ENCODE measurements around the gene ADORA2B. TPM values are rescaled to one million over a fixed set of nuclear protein-coding genes. Genes with fewer than 3 reads are reported as not detected.

ADORA2B gene
- polyA plus RNA-seq, 1 of the 3 experiments (the other 2 are of a cell fraction) = 12.6 TPM

- no peak for TF ChIP-seq PBX3 (IDR thresholded peaks at IDR 0.05)
- TF ChIP-seq RAD21 (IDR thresholded peaks at IDR 0.05; ENCODE audit: low read length) = no peak
- no peak for TF ChIP-seq EP300 (IDR thresholded peaks at IDR 0.05; ENCODE audit: borderline replicate concordance in 1 of 2, low read depth in 1 of 2, low read length in 1 of 2)
Observed at GRCh38 chr17:15973016-15973415, 28.1 kb downstream of the ADORA2B start (continued).

DNA sequence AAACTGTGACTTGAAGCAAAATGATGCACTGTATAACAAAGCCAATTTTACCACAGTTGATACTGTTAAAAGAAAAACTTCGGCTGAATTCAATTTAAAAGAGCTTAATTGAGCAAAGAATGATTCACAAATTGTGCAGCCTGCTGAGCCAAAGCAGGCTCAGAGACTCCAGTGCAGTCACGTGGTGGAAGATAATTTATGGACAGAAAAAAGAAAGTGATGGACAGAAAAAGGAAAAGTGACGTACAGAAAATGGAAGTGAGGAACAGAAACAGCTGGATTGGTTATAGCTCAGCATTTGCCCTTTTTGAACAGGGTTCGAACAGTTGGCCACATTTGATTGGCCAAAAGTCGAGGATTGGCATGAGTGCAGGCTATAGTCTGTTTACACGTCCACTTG lies 28.9 kb downstream of the ADORA2B start:
- Histone ChIP-seq H2AFZ (ENCODE audit: low read depth) (no peak overlapping the region), H3K9me3 (no peaks in the 10 kb centered on the region), H3K4me3 (ENCODE audit: low read depth in 2 of 2, low read length in 1 of 2) (no peak overlapping the region), H4K20me1 (ENCODE audit: insufficient read depth) (no peaks in the 10 kb centered on the region), H3K4me1 (ENCODE audit: control insufficient read depth in 1 of 2, insufficient read depth in 2 of 2, low read depth in 1 of 2, low read length in 1 of 2) (no peaks in the 10 kb centered on the region; a peak in 1 of 4 replicates), H3K27ac (ENCODE audit: low read depth in 2 of 2, low read length in 1 of 2) (no peak overlapping the region), H3K9me2 (no peaks in the 10 kb centered on the region), H3K9ac (no peak overlapping the region), H3K79me2 (ENCODE audit: insufficient read depth) (no peaks in the 10 kb centered on the region), H3K36me3 (replicated peaks in 1 of 2; ENCODE audit: control insufficient read depth in 1 of 2, insufficient read depth in 2 of 2, low read length in 1 of 2) (peaks cover 16 to 18% of the 10 kb centered on the region in 2 experiments), H3K27me3 (ENCODE audit: insufficient read depth) (no peaks in the 10 kb centered on the region), H3K4me2 (no peak overlapping the region), H3F3A (replicated peaks; ENCODE audit: insufficient read depth) (peaks cover 5% of the 10 kb centered on the region)
- CTCF ChIA-PET = interaction anchor here (1.1 to 1.5 kb wide), 3 partner anchors 9 to 29 kb away, joined by 3 to 5 read pairs (median 4); partner anchors contain the start of gene ADORA2B
- DNase-seq = no peak
- WGBS (ENCODE audit: low lambda C conversion rate) = 71% methylated on average over 6 of the region's 6 CpGs
- POLR2A ChIA-PET = no interaction called here
- TF ChIP-seq, protein P1, sequence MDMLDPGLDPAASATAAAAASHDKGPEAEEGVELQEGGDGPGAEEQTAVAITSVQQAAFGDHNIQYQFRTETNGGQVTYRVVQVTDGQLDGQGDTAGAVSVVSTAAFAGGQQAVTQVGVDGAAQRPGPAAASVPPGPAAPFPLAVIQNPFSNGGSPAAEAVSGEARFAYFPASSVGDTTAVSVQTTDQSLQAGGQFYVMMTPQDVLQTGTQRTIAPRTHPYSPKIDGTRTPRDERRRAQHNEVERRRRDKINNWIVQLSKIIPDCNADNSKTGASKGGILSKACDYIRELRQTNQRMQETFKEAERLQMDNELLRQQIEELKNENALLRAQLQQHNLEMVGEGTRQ (IDR thresholded peaks at IDR 0.05; ENCODE audit: borderline replicate concordance, low read depth, low read length) = no peak
- TF ChIP-seq RCOR1 (IDR thresholded peaks at IDR 0.05; ENCODE audit: low read length) (no peak), USF1 (IDR thresholded peaks at IDR 0.05; ENCODE audit: borderline replicate concordance, low read depth) (peak; percentile 26; the same call in 1 of the 2 replicates), EZH2phosphoT487 (IDR thresholded peaks at IDR 0.05; ENCODE audit: borderline replicate concordance, low read depth) (no peak), TEAD4 (IDR thresholded peaks at IDR 0.05; ENCODE audit: borderline replicate concordance, insufficient read depth) (no peak), FOSL2 (IDR thresholded peaks at IDR 0.05; ENCODE audit: borderline replicate concordance, low read depth) (no peak), ZBTB33 (IDR thresholded peaks at IDR 0.05; ENCODE audit: borderline replicate concordance, low read depth) (no peak), FOXM1 (IDR thresholded peaks at IDR 0.05; ENCODE audit: low read depth) (no peak), EP300 (IDR thresholded peaks at IDR 0.05; ENCODE audit: borderline replicate concordance in 1 of 2, low read depth in 1 of 2, low read length in 1 of 2) (no peak)
